ENCODE results near the gene CLOCK. TPM values are rescaled to one million over a fixed set of nuclear protein-coding genes. Genes with fewer than 3 reads are reported as not detected.
A peak's percentile ranks its signal among the peaks of the same experiment; 100 is the strongest.

CLOCK gene, protein sequence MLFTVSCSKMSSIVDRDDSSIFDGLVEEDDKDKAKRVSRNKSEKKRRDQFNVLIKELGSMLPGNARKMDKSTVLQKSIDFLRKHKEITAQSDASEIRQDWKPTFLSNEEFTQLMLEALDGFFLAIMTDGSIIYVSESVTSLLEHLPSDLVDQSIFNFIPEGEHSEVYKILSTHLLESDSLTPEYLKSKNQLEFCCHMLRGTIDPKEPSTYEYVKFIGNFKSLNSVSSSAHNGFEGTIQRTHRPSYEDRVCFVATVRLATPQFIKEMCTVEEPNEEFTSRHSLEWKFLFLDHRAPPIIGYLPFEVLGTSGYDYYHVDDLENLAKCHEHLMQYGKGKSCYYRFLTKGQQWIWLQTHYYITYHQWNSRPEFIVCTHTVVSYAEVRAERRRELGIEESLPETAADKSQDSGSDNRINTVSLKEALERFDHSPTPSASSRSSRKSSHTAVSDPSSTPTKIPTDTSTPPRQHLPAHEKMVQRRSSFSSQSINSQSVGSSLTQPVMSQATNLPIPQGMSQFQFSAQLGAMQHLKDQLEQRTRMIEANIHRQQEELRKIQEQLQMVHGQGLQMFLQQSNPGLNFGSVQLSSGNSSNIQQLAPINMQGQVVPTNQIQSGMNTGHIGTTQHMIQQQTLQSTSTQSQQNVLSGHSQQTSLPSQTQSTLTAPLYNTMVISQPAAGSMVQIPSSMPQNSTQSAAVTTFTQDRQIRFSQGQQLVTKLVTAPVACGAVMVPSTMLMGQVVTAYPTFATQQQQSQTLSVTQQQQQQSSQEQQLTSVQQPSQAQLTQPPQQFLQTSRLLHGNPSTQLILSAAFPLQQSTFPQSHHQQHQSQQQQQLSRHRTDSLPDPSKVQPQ
- 13.5 and 17.6 TPM in 2 replicates for total RNA-seq (2016; rRNA removed; fragmentation: Illumina TruSeq; extraction: Trizol)
- 7.4 and 10.5 TPM in 2 replicates for total RNA-seq (2016; cell fraction: cytosol; rRNA removed; fragmentation: Illumina TruSeq; extraction: Trizol; ENCODE audit: low read depth)
- 10.7 and 14.9 TPM in 2 replicates for total RNA-seq (2016; cell fraction: insoluble cytoplasmic fraction; rRNA removed; fragmentation: Illumina TruSeq; extraction: Trizol)
- 8.2 TPM in 2 replicates for total RNA-seq (2016; cell fraction: membrane; rRNA removed; fragmentation: Illumina TruSeq; extraction: Trizol)
- total RNA-seq (2016; cell fraction: nucleus; rRNA removed; fragmentation: Illumina TruSeq; extraction: Trizol), result 14.0 and 14.5 TPM in 2 replicates
- 5.5 and 8.8 TPM in 2 replicates for polyA plus RNA-seq (2011; rRNA removed)
- polyA plus RNA-seq (2011; cell fraction: cytosol; rRNA removed), result 3.3 and 4.0 TPM in 2 replicates
- 7.1 and 9.5 TPM in 2 replicates for polyA plus RNA-seq (2011; cell fraction: nucleus; rRNA removed)
- polyA plus RNA-seq (2012), result 5.2 and 6.5 TPM in 2 replicates
- polyA plus RNA-seq (2016; cell fraction: cytosol; fragmentation: Illumina TruSeq; extraction: Trizol; ENCODE audit: low read depth), result 0.71 and 0.84 TPM in 2 replicates
- 7.6 and 9.1 TPM in 2 replicates for polyA plus RNA-seq (2016; cell fraction: insoluble cytoplasmic fraction; fragmentation: Illumina TruSeq; extraction: Trizol; ENCODE audit: low read depth)
- 2.5 and 2.7 TPM in 2 replicates for polyA plus RNA-seq (2016; cell fraction: membrane; fragmentation: Illumina TruSeq; extraction: Trizol; ENCODE audit: low read depth)
- polyA plus RNA-seq (2016; cell fraction: nucleus; fragmentation: Illumina TruSeq; extraction: Trizol; ENCODE audit: insufficient read depth, low read depth), result 12.8 and 16.3 TPM in 2 replicates
- polyA minus RNA-seq (2011; rRNA and poly(A)+ RNA removed; ENCODE audit: low replicate concordance), result 21.0 and 28.3 TPM in 2 replicates
- 14.6 and 19.2 TPM in 2 replicates for polyA minus RNA-seq (2011; cell fraction: cytosol; rRNA and poly(A)+ RNA removed)
- 36.6 and 43.3 TPM in 2 replicates for polyA minus RNA-seq (2011; cell fraction: nucleus; rRNA and poly(A)+ RNA removed)
- Bru-seq, nascent RNA, result percentile 74 among the genes with signal in this experiment
- percentile 73 among the genes with signal in this experiment for BruChase-seq, experiment 1, labeled RNA remaining after a 6-hour chase
- percentile 77 among the genes with signal in this experiment for BruChase-seq, experiment 2, labeled RNA remaining after a 2-hour chase
- long read RNA-seq, experiment 1, partial matches to known transcripts, result 1 of 3 reads
- long read RNA-seq, experiment 1, other reads (novel, unspliced or antisense), result 2 of 3 reads
- long read RNA-seq, experiment 2, partial matches to known transcripts, result 3 of 15 reads
- long read RNA-seq, experiment 2, other reads (novel, unspliced or antisense), result 12 of 15 reads

GRCh38 chr4:55546756-55547465 is at the start of gene CLOCK:
TSS of gene CLOCK (minus strand) at chr4:55546909. CDS start at chr4:55482785, 64,124 bp downstream.
- Histone ChIP-seq H3K4me2 (ENCODE audit: low read depth, low read length) (peak within 1 kb of the TSS; percentile 73), H3K27ac (ENCODE audit: extremely low read length, insufficient read depth, low read length) (peak within 1 kb of the TSS; percentile 98), H4K20me1 (ENCODE audit: insufficient read depth, low read length) (no peaks in the 10 kb centered on the region; the same call in 1 of the 2 replicates), H2AFZ (ENCODE audit: low read length) (peak within 1 kb of the TSS; percentile 70), H3K4me1 (ENCODE audit: insufficient read depth, low read length) (peaks cover 38% of the 10 kb centered on the region), H3K79me2 (ENCODE audit: insufficient read depth, low read length) (peaks cover 29% of the 10 kb centered on the region), H3K36me3 (replicated peaks in 1 of 2; ENCODE audit: control insufficient read depth in 1 of 2, insufficient read depth in 2 of 2, low read length in 2 of 2) (no peaks in the 10 kb centered on the region), H3K4me3 (replicated peaks in 1 of 3; ENCODE audit: insufficient read depth in 1 of 3, low read depth in 2 of 3, low read length in 3 of 3) (peak within 1 kb of the TSS; percentile 78 to 91 (median 89)), H3K9ac (ENCODE audit: insufficient read depth, low read depth, low read length) (peak within 1 kb of the TSS; percentile 89), H3K27me3 (ENCODE audit: control insufficient read depth in 1 of 2, insufficient read depth in 2 of 2, low read length in 2 of 2) (no peaks in the 10 kb centered on the region; a peak in 2 of 5 replicates), H3K9me3 (ENCODE audit: low read length) (no peaks in the 10 kb centered on the region)
- peak; percentile 74 for DNase-seq (ENCODE audit: low spot score)
- BruUV-seq (replicated peaks), result no TSS peak
- ATAC-seq, result peak; percentile 90
- in situ Hi-C loops (cut with HindIII; ENCODE audit: extremely low pct_ligation_motif_present, low pct_unique_long_range_greater_than_20kb) (no loop called here), intact Hi-C loops (cut with micrococcal nuclease; ENCODE audit: unreplicated experiment) (loop anchor here (5.0 kb wide), 2 partner anchors 80 to 305 kb away; partner anchors contain the start of gene EXOC1)
- 0% methylated on average over 7 of the region's 71 CpGs for WGBS (ENCODE audit: low lambda C conversion rate)
- ChIA-PET POLR2A (interaction anchor here (1.0 to 3.1 kb wide), 3 partner anchors 109 to 190 kb away, joined by 3 to 17 read pairs (median 9); partner anchors contain the start of gene TMEM165), CTCF (ENCODE audit: low intra/inter-chr PET ratio, low total read pairs) (no interaction called here)
- FAIRE-seq, result no peak
- TF ChIP-seq HDAC1 (CRISPR knock-in tag; IDR thresholded peaks at IDR 0.05) (peak; percentile 85), THYN1 (CRISPR knock-in tag; IDR thresholded peaks at IDR 0.05; ENCODE audit: borderline replicate concordance, low read depth) (0 out of 2 replicates have a peak, but pooled peaks have one; percentile 54), GABPB1 (CRISPR knock-in tag; IDR thresholded peaks at IDR 0.05) (peak; percentile 67), ELF3 (CRISPR knock-in tag; IDR thresholded peaks at IDR 0.05) (0 out of 2 replicates have a peak, but pooled peaks have one; percentile 1), KLF11 (CRISPR knock-in tag; IDR thresholded peaks at IDR 0.05) (peak; percentile 55; the same call in 1 of the 2 replicates), ZNF83 (CRISPR knock-in tag; IDR thresholded peaks at IDR 0.05; ENCODE audit: borderline replicate concordance) (0 out of 2 replicates have a peak, but pooled peaks have one; percentile 59), THAP11 (CRISPR knock-in tag; IDR thresholded peaks at IDR 0.05) (peak; percentile 55), ZSCAN21 (CRISPR knock-in tag; IDR thresholded peaks at IDR 0.05; ENCODE audit: borderline replicate concordance) (0 out of 2 replicates have a peak, but pooled peaks have one; percentile 22), POLR2G (IDR thresholded peaks at IDR 0.05; ENCODE audit: low read depth, low read length) (peak; percentile 83), ZSCAN29 (CRISPR knock-in tag; conservative IDR thresholded peaks at IDR 0.05) (no peak), HNRNPK (IDR thresholded peaks at IDR 0.05; ENCODE audit: low read depth, low read length, poor library complexity, severe bottlenecking) (peak; percentile 98), KMT2A (CRISPR knock-in tag; IDR thresholded peaks at IDR 0.05) (peak; percentile 46; the same call in 1 of the 2 replicates), FOXC1 (CRISPR knock-in tag; IDR thresholded peaks at IDR 0.05; ENCODE audit: borderline replicate concordance) (peak; percentile 79; the same call in 1 of the 2 replicates)
- TF ChIP-seq, protein P1, sequence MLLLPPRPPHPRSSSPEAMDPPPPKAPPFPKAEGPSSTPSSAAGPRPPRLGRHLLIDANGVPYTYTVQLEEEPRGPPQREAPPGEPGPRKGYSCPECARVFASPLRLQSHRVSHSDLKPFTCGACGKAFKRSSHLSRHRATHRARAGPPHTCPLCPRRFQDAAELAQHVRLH (CRISPR knock-in tag; IDR thresholded peaks at IDR 0.05; ENCODE audit: borderline replicate concordance, low read depth), result peak; percentile 61; the same call in 1 of the 2 replicates
